Eye (tissue), 1 donor: Measurements from ENCODE around the gene UPF1.

ENCODE experiments used
- DNase-seq: peaks from one replicate; pipeline ENCODE4 v3.0.0-alpha.2; 2015

Gene UPF1

DNA sequence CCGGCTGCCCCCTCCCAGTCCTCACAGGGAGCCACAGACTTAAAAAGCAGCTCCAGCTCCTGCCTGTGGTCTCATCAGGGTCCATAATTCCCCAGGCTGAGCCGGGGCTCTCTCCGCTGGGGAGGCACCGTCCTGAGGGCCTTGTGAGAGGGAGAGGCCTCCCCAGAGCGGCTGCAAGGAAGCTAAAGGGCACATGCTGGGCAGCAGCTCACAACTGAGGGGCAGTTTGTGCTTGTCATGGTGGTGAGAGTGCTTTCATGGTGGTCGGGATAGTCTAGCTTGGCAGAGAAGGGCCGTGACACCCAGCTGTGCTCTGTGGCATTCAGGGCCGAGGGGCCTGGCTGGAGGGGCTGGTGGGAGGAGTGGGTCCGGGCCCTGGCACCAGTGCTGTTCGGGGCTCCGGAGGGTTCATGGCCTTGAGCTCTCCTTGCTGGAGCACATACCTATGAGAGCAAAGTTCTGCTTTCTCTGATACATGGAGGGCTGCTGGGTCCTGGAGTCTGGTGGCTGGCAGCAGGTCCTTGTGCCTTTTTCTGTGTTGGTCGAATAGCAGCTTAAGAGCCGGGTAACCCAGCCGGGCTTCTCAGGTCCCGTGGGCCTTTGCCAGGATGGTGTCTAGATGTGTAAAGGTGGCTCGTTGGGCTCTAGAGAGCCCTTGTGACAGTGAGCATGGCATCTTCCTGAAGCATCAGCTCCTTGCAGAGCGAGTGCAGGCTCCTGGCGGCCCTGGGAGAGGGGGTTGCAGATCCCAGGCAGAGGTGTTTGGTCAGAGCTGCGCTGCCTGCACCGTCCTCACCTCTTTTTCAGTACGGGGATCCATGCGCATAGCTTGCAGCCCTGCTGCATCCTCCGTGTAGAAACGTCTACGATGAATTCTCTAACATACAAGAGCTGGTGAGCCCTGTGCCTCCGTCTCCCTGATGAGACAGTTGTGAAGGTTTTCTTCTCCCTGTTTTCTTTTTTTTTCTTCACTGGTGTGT is 8.8 kb downstream of the UPF1 start:
- DNase-seq = no peak

GRCh38 chr19:18841400-18841799 is 9.6 kb downstream of the UPF1 start:
- DNase-seq = no peak

GRCh38 chr19:18842166-18842565 is 10.4 kb downstream of the UPF1 start:
- no peak for DNase-seq

DNA sequence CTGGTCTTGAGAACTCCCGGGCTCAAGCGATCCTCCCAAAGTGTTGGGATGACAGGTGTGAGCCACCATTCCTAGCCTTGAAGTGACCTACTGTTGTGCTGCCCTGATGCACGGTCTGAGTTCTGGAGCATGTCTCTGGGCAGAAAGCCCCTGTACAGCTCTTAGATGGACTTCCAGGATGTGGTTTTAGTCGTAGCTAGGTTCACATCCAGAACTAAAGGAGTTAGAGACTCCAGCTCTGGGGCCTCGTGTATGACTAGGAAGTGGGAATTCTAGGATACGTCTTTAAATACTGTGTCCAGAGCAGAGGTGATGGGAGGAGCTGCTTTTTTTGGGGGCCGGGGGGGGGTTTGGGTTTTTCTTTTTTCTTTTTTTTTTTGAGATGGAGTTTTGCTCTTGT is 12.2 kb downstream of the UPF1 start:
- no peak for DNase-seq

- DNase-seq = no peak
Measured at GRCh38 chr19:18844806-18845329, 13.1 kb downstream of the UPF1 start.

DNA sequence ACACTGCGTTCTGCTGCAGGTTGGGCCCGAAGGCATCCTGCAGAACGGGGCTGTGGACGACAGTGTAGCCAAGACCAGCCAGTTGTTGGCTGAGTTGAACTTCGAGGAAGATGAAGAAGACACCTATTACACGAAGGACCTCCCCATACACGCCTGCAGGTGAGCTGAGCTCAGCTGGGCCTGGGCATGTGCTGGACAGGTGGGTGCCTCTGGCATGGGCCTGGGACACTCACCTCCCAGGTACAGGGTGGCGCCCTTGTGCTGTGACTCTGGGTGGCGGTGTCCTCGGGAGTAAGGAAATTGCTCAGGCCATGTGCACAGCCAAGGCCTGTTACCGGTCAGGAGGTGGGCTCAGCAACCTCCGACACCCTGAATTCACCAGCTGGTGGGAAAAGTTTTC is 14.2 kb downstream of the UPF1 start:
- no peak for DNase-seq

DNA sequence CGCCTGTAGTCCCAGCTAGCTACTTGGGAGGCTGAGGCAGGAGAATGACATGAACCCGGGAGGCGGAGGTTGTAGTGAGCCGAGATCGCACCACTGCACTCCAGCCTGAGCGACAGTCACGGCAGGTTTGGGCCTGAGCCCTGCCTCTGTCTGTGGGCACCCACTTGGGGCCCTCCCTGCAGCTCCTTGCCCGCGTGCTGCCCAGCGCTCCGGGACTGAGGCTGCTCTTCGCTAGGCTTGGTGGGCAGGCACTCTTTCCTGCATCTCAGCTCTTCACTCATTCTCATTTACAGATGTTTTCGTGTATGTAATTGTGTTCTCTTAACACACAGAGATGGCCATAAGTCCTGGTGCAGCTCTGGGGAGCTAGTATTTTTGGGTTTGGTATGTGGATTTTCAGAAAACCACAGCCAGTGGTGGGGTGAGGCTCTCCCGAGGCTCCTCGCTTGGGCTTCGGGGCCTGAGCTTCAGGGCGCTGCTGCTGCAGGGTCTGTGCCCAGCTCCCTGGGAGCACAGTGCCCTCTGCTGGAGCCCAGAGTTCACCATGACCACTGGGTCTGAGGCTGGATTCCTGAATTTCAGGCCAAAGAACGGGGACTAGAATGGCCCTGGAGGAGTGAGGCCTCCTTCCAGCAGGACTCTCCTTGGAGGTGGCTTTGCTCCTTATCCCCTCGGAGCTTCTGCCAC is 15.2 kb downstream of the UPF1 start:
- peak; percentile 89 for DNase-seq

DNA sequence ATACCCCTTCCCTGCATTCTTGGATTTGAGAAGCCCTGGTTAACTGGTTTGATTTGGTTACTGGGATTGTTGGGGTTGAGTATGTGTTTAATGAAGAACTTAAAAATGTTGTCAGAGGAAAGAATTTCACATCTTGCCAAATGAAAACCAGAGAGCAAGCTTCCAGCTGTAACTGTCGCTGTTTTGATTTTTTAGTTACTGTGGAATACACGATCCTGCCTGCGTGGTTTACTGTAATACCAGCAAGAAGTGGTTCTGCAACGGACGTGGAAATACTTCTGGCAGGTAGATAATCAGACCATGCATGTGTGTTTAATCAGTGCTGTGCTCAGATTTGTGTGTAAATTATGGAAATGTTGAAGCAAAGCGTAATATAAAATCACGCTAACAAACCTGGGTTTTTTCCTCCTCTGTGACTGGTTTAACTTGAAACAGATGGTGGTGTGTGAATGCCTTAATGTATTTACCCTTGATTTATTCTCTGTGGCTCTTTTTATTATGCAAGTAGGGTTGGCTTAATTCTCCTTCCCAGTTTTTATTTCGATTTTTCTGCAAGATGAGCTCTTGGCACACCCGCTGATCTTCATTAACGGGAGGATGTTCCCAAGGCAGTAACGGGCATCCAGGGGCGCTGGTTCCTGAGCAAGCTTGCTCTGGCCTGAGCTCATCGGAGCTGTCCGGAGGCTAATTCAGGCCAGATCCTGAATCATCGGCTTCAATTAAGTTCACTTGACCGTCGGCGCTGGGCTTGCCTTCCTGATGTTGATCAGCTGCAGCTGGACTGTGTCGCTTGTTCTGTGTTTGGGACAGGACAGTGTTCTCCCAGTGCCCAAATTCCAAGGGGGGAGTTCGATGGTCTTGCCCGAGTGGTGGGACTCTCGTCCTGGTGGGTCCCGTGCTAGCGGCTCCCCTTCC is 16.0 kb downstream of the UPF1 start:
- DNase-seq = peak; percentile 67

DNA sequence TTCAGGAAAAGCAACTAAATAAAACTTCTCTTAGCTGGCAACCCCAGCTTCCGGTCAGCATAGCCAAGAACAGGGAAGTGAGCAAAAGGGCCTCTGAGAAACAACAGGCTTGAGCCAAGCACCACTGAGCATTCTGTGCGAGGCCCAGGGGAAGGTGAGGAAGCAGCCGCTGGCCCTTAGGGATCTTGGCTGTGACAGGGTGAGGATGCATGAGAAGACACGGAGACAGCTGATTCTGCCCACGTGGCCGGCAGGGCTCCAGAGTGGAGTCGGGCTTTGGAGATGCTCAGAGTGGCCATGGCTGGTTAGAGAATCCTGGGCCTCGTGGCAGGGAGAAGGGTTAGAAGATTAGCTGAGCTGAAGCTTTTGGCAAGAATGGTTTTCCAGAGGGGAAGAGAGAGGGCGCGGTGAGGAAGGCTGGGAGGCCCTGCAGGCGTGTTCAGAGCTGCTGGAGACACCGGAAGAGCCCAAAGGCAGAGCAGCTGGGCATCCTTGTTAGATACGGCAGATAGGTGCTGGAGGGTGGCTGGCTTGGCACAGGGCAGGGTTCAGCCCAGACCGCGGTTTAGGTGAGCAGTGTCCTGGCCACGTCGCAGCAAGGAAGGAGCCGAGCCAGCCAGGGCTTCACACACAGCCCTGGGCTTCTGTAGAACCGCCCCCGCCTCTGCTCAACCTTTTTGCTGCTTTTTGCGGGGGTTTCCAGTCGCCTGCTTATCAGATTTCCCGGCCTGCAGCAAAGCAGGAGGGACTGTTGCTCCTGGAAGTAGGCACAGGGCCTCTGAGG is 17.3 kb downstream of the UPF1 start:
- DNase-seq = peak; percentile 22

DNA sequence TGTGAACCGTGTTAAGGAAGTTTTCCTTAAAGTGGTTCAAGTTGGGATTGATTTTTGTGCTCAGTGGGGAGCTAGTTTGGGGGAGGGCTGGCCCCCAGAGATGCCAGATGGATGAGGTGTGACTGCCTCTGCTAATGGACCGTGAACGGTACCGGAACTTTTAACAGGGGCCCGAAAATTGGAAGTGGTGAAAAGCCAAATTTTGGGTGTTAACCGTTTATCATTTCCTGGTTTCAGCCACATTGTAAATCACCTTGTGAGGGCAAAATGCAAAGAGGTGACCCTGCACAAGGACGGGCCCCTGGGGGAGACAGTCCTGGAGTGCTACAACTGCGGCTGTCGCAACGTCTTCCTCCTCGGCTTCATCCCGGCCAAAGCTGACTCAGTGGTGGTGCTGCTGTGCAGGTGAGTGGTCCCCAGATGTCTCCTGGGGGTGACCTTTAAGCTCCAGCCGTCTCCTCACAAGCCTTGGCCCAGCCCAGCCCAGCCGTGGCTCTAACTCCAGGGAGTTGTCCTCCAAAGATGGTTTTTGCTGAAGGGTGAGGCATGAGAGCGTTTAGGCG is 18.2 kb downstream of the UPF1 start:
- DNase-seq = no peak

- peak; percentile 24 for DNase-seq
Measured at GRCh38 chr19:18850471-18851375, 19.0 kb downstream of the UPF1 start.

GRCh38 chr19:18851673-18852325 is 20.0 kb downstream of the UPF1 start:
- no peak for DNase-seq

DNA sequence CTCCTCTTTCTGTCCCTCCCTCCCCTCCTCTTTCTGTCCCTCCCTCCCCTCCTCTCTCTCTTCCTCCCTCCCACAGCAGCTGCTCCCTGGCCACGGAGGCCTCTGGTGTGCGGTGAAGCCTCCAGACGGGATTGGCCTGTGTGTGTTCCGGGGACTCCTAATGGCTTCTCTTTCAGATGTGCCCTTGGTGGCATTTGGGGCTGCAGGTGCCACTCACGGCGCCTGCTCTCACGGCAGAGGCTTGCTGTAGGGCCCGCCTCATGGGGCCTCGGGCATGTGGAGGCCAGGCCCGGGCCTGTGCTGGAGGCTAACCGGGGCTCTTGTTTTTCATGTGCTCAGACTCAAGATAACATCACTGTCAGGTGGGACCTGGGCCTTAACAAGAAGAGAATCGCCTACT is 20.9 kb downstream of the UPF1 start:
- DNase-seq = peak; percentile 15

GRCh38 chr19:18853755-18854427 is 22.1 kb downstream of the UPF1 start:
- no peak for DNase-seq

GRCh38 chr19:18854982-18855381 is 23.2 kb downstream of the UPF1 start:
- DNase-seq = no peak

DNA sequence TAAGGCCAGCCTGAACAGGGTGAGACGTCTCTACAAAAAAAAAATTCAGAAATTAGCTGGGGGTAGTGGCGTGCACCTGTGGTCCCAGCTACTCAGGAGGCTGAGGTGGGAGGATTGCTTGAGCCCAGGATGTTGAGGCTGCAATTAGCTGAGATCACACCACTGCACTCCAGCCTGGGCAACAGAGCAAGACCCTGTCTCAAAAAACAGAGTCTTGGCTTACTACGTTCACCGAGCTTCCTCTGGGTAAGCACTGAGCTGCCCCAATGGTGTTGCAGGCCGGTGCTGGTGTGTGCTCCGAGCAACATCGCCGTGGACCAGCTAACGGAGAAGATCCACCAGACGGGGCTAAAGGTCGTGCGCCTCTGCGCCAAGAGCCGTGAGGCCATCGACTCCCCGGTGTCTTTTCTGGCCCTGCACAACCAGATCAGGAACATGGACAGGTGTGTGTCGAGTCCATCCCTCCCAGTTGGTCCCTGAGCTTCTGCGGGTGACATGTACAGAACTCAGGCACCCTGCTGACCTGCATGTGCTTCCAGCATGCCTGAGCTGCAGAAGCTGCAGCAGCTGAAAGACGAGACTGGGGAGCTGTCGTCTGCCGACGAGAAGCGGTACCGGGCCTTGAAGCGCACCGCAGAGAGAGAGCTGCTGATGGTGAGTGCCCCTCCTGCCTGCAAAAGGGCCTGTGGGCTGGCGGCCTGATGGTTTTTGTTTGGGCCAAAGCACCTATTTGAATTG is 24.1 kb downstream of the UPF1 start:
- DNase-seq = no peak

- peak; percentile 34 for DNase-seq
Measured at GRCh38 chr19:18856385-18857126, 24.8 kb downstream of the UPF1 start.

DNA sequence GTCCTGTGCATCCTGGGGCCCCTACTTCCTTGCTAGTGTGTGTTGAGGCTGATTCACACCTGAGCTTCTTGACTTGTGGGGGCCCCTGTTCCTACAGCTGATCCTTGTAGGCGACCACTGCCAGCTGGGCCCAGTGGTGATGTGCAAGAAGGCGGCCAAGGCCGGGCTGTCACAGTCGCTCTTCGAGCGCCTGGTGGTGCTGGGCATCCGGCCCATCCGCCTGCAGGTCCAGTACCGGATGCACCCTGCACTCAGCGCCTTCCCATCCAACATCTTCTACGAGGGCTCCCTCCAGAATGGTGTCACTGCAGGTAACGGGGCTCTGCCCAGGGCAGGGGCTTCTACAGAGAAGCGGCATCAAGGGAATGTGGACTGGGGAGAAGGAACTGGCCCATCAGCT is 25.5 kb downstream of the UPF1 start:
- no peak for DNase-seq
